Left ventricle myocardium inferior (tissue), 1 donor: ENCODE measurements around the gene CATSPERB. TPM values are rescaled to one million over a fixed set of nuclear protein-coding genes. Genes with fewer than 3 reads are reported as not detected.
"Not testable (repeated sequence)": the region's sequence is repeated elsewhere in the genome, so short reads cannot be mapped to it uniquely, and the experiment has no call there.

Experiments used
- DNase-seq: peaks from one replicate; pipeline ENCODE4 v3.0.0-alpha.2; 2020
- H3K27ac ChIP-seq: fragments of 200-600 bp; replicated peaks from 2 replicates; pipeline ENCODE4 v1.8.0; 2021
- H3K27me3 ChIP-seq: fragments of 200-600 bp; 2 replicates; pipeline ENCODE4 v1.8.0; 2021; ENCODE audit warnings: low read depth
- H3K36me3 ChIP-seq: fragments of 200-600 bp; 2 replicates; pipeline ENCODE4 v1.8.0; 2021
- H3K4me1 ChIP-seq: fragments of 200-600 bp; 2 replicates; pipeline ENCODE4 v1.8.0; 2021
- H3K4me3 ChIP-seq: fragments of 200-600 bp; 2 replicates; pipeline ENCODE4 v1.8.0; 2021; ENCODE audit warnings: mild to moderate bottlenecking, moderate library complexity
- H3K9me3 ChIP-seq: fragments of 200-600 bp; replicated peaks from 2 replicates; pipeline ENCODE4 v1.8.0; 2021
- CTCF ChIP-seq: fragments of 200-600 bp; IDR thresholded peaks from 2 replicates; pipeline ENCODE4 v1.8.0; 2021; ENCODE audit warnings: antibody characterized with exemption, mild to moderate bottlenecking, borderline replicate concordance
- intact Hi-C: fragments of 100-400 bp; cut with micrococcal nuclease; formaldehyde crosslinking; loops from one replicate; pipeline ENCODE4 v1.11.0; 2022
- total RNA-seq: library from RNA; stranded (reverse); fragmentation: NEBNext Ultra II Directional; extraction: Animal tissue kit (Norgen Biotek cat#: 25700); gene quantifications from one replicate; pipeline ENCODE4 v1.2.1, GENCODE V29; 2021
- donor health status: DM: no; HTN: yes; CAD: no; lungs with severe emphysema.

Gene CATSPERB
- total RNA-seq, 1 donor from 2014 or later: 0.99 TPM

GRCh38 chr14:91545946-91546716 lies 185.8 kb downstream of the CATSPERB start:
- no peak for DNase-seq
- Histone ChIP-seq H3K36me3 (no peaks in the 10 kb centered on the region), H3K27ac (no peak overlapping the region), H3K9me3 (peaks cover 14% of the 10 kb centered on the region), H3K27me3 (peaks cover 34% of the 10 kb centered on the region), H3K4me3 (no peak overlapping the region), H3K4me1 (no peaks in the 10 kb centered on the region)
- TF ChIP-seq CTCF: no peak
- intact Hi-C loops: no loop called here

- intact Hi-C loops: no loop called here
- Histone ChIP-seq H3K27me3 (peaks cover 30% of the 10 kb centered on the region), H3K27ac (no peak overlapping the region), H3K4me3 (no peak overlapping the region), H3K36me3 (no peaks in the 10 kb centered on the region), H3K4me1 (no peaks in the 10 kb centered on the region), H3K9me3 (peaks cover 16% of the 10 kb centered on the region)
- no peak for DNase-seq
- TF ChIP-seq CTCF: no peak
Observed at GRCh38 chr14:91545204-91545603, 186.7 kb downstream of the CATSPERB start.

GRCh38 chr14:91536327-91536726 lies 195.6 kb downstream of the CATSPERB start:
- no peaks in the 10 kb centered on the region for H3K36me3 ChIP-seq
- TF ChIP-seq CTCF: no peak
- intact Hi-C loops: no loop called here

GRCh38 chr14:91534059-91534458 lies 197.8 kb downstream of the CATSPERB start:
- H3K4me1 ChIP-seq, DNase-seq, H3K9me3 ChIP-seq, H3K36me3 ChIP-seq, intact Hi-C loops, H3K27ac ChIP-seq, H3K4me3 ChIP-seq: not testable (repeated sequence)
- H3K27me3 ChIP-seq: peaks cover 39% of the 10 kb centered on the region

More at GRCh38 chr14:91536327-91536726, 195.6 kb downstream of the CATSPERB start:
- H3K4me3 ChIP-seq: no peak overlapping the region
- peaks cover 39% of the 10 kb centered on the region for H3K27me3 ChIP-seq
- H3K9me3 ChIP-seq: peaks cover 13% of the 10 kb centered on the region
- H3K27ac ChIP-seq: no peak overlapping the region
- no peaks in the 10 kb centered on the region for H3K4me1 ChIP-seq
- no peak for DNase-seq

GRCh38 chr14:91533623-91534022 lies 198.3 kb downstream of the CATSPERB start:
- intact Hi-C loops: no loop called here
- Histone ChIP-seq H3K27me3 (peaks cover 39% of the 10 kb centered on the region), H3K27ac (no peak overlapping the region)

More at GRCh38 chr14:91533623-91534022, 198.3 kb downstream of the CATSPERB start:
- TF ChIP-seq CTCF: no peak
- H3K36me3 ChIP-seq: no peaks in the 10 kb centered on the region
- H3K9me3 ChIP-seq: no peaks in the 10 kb centered on the region
- H3K4me3 ChIP-seq: no peak overlapping the region
- no peak for DNase-seq
- H3K4me1 ChIP-seq: no peaks in the 10 kb centered on the region

Other genes starting within 250 kb of the CATSPERB start
- gene PPP4R3A, start 221.8 kb downstream of the CATSPERB start, total RNA-seq: 38.3 TPM
- gene TC2N, start 135.4 kb upstream of the CATSPERB start, total RNA-seq: 4.1 TPM
- 62.5 TPM for gene FBLN5, start 215.6 kb upstream of the CATSPERB start, total RNA-seq